Right lobe of liver (tissue), 4 donors: ENCODE measurements around the gene NOL12.

ENCODE experiments used
- CTCF ChIP-seq, 4 donors: fragments of 200-600 bp in 3 of 4; fragments of 450-650 bp in 1 of 4; IDR thresholded peaks; one replicate each; pipeline versions ENCODE4 v1.5.1 to v1.8.0; 2016 to 2022; ENCODE audit warnings: antibody characterized with exemption in 4 of 4, mild to moderate bottlenecking in 2 of 4
- POLR2A ChIP-seq: fragments of 450-650 bp; IDR thresholded peaks from one replicate; pipeline ENCODE4 v1.6.1; 2017; ENCODE audit warnings: antibody characterized with exemption, mild to moderate bottlenecking
- donor health status: DM: no; HTN: no; CAD: no.
- donor health status: DM: no; HTN: no; CAD: no.
- donor health status: DM: no; HTN: yes; CAD: no.

DNA sequence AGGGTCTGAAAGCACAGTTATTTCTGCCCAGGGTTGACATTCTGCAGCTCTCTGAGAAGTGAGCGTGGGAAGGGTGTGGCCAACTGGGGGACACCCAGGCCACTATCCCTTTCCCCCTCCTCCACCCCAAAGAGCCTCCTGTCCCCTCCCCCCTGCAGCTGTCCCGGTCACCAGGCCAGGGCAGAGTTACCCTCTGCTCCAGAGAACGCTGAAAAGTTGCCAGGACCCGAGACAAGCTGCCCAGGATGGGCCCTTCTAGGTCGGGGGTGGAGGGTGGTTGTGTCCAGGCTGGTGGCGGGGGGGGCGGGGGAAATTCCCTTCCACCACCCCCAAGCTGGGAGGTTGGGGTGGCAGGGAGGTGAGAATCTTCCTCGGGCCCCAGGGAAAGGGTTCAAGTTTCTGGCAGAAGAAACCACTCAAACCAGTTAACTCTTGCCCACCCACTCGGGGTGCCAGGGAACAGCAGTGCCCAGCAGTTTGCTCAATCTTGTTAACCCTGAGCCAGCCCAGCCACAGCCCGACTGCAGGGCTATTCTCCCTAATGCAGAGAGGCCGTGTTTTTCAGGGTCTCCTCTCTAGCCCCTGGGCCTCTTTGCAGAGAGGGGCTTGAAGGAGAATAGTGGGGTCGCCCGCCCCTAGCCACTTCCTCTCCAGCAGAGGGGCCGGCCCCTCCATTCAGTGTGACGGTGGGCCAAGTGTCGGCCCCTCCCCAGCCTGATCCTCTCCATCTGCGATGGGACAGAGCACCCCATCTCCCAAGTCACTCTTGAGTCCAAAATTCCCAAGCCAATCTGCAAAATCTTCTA, 10.0 kb upstream of the NOL12 start:
- TF ChIP-seq CTCF (IDR thresholded peaks at IDR 0.05) = no peak
- no peak for TF ChIP-seq POLR2A
